Dendritic cell treated with granulocyte-macrophage colony-stimulating factor and Interleukin-4, amounts not matched to agents 40 ng/mL and 50 ng/mL, for 4 days (primary cell): ENCODE results near the gene RPL27.
"Not testable (repeated sequence)": the region's sequence is repeated elsewhere in the genome, so short reads cannot be mapped to it uniquely, and the experiment has no call there.

ENCODE experiments used
- H3K27ac Mint-ChIP-seq: one replicate; pipeline ENCODE4 v1.8.0; 2022; ENCODE audit warnings: mild to moderate bottlenecking, mixed read lengths
- H3K27me3 Mint-ChIP-seq: one replicate; pipeline ENCODE4 v1.8.0; 2022; ENCODE audit warnings: mild to moderate bottlenecking, mixed read lengths
- H3K36me3 Mint-ChIP-seq: one replicate; pipeline ENCODE4 v1.8.0; 2022; ENCODE audit warnings: low read depth, mixed read lengths
- H3K4me1 Mint-ChIP-seq: one replicate; pipeline ENCODE4 v1.8.0; 2022; ENCODE audit warnings: low read depth, mixed read lengths
- H3K4me3 Mint-ChIP-seq: one replicate; pipeline ENCODE4 v1.8.0; 2022; ENCODE audit warnings: mild to moderate bottlenecking, moderate library complexity, mixed read lengths
- H3K9me3 Mint-ChIP-seq: one replicate; pipeline ENCODE4 v1.8.0; 2022; ENCODE audit warnings: mixed read lengths
- intact Hi-C: fragments of 100-400 bp; cut with micrococcal nuclease; formaldehyde crosslinking; loops from one replicate; pipeline ENCODE4 v1.15.0; 2022

RPL27 gene

GRCh38 chr17:42980766-42981397 lies 17.3 kb upstream of the RPL27 start:
- intact Hi-C loops, result loop anchor here (2.0 kb wide), 1 partner anchor 16 kb away; the partner anchor contains the start of gene AARSD1
- Mint-ChIP-seq H3K36me3 (peaks cover 41% of the 10 kb centered on the region), H3K27ac (peak overlapping the region; percentile 95), H3K27me3 (peaks cover 4% of the 10 kb centered on the region), H3K4me3 (peak overlapping the region; percentile 99), H3K4me1 (peaks cover 53% of the 10 kb centered on the region), H3K9me3 (no peaks in the 10 kb centered on the region)

DNA sequence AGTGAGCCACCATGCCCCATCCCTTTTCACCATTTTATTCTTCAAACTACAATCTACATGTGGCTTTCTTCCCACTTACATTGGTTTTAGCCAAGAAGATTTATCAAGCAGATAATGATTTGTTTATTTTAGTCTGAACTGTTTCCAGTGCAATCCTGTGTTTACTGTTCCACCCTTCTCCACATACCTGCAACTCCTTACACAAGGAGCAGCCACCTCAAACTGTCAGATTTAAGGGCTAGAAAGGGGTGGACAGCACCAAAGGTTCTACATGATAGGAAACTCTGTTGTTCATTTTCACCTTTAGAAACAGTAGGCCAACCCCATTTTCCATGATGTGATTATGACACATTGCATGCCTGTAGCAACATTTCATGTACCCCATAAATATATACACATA lies 16.0 kb upstream of the RPL27 start:
- Mint-ChIP-seq H3K4me1 (peaks cover 63% of the 10 kb centered on the region), H3K27me3 (peaks cover 4% of the 10 kb centered on the region), H3K9me3 (no peaks in the 10 kb centered on the region), H3K36me3 (peaks cover 46% of the 10 kb centered on the region), H3K4me3 (peak overlapping the region; percentile 99), H3K27ac (peak overlapping the region; percentile 95)
- intact Hi-C loops, result no loop called here

GRCh38 chr17:42985225-42985624 lies 13.0 kb upstream of the RPL27 start:
- intact Hi-C loops, result no loop called here
- H3K4me3 Mint-ChIP-seq, result peak overlapping the region; percentile 70
- H3K4me1 Mint-ChIP-seq, result peaks cover 53% of the 10 kb centered on the region
- no peaks in the 10 kb centered on the region for H3K27me3 Mint-ChIP-seq
- peak overlapping the region; percentile 93 for H3K27ac Mint-ChIP-seq
- H3K9me3 Mint-ChIP-seq, result no peaks in the 10 kb centered on the region
- peaks cover 74% of the 10 kb centered on the region for H3K36me3 Mint-ChIP-seq

DNA sequence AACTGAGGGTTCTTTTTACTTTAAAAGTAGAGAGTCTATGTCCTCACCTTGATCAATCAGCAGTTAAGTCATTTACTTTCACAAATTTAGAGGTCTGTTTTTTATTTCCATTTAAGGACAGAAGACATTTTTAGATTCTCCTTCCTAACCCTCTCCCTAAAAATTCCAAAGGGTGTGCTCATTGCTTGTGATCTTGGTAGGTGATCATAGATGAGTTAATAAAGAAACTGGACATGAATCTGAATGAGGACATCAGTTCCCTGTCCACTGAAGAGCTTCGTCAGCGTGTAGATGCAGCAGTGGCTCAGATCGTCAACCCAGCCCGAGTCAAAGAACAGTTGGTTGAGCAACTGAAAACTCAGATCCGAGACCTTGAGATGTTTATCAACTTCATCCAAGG lies 9.1 kb upstream of the RPL27 start:
- peaks cover 22% of the 10 kb centered on the region for H3K4me1 Mint-ChIP-seq
- H3K27ac Mint-ChIP-seq, result no peak overlapping the region
- H3K4me3 Mint-ChIP-seq, result no peak overlapping the region
- no peaks in the 10 kb centered on the region for H3K27me3 Mint-ChIP-seq
- peaks cover 80% of the 10 kb centered on the region for H3K36me3 Mint-ChIP-seq
- intact Hi-C loops, result no loop called here
- no peaks in the 10 kb centered on the region for H3K9me3 Mint-ChIP-seq

GRCh38 chr17:42989726-42990652 lies 8.2 kb upstream of the RPL27 start:
- H3K4me3 Mint-ChIP-seq, result no peak overlapping the region
- H3K27me3 Mint-ChIP-seq, result no peaks in the 10 kb centered on the region
- no peaks in the 10 kb centered on the region for H3K9me3 Mint-ChIP-seq
- intact Hi-C loops, result loop anchor here (10.0 kb wide), 1 partner anchor 145 kb away; the partner anchor contains the start of gene AOC2
- peaks cover 17% of the 10 kb centered on the region for H3K4me1 Mint-ChIP-seq
- H3K36me3 Mint-ChIP-seq, result peaks cover 82% of the 10 kb centered on the region
- H3K27ac Mint-ChIP-seq, result peak overlapping the region; percentile 27

- no peaks in the 10 kb centered on the region for H3K9me3 Mint-ChIP-seq
- H3K36me3 Mint-ChIP-seq, result peaks cover 87% of the 10 kb centered on the region
- H3K4me3 Mint-ChIP-seq, result no peak overlapping the region
- no peaks in the 10 kb centered on the region for H3K27me3 Mint-ChIP-seq
- intact Hi-C loops, result loop anchor here (10.0 kb wide), 1 partner anchor 147 kb away; the partner anchor contains the start of gene AOC2
- H3K4me1 Mint-ChIP-seq, result peaks cover 4% of the 10 kb centered on the region
- H3K27ac Mint-ChIP-seq, result no peak overlapping the region
These were observed 6.7 kb upstream of the RPL27 start for GRCh38 chr17:42991471-42991870.

DNA sequence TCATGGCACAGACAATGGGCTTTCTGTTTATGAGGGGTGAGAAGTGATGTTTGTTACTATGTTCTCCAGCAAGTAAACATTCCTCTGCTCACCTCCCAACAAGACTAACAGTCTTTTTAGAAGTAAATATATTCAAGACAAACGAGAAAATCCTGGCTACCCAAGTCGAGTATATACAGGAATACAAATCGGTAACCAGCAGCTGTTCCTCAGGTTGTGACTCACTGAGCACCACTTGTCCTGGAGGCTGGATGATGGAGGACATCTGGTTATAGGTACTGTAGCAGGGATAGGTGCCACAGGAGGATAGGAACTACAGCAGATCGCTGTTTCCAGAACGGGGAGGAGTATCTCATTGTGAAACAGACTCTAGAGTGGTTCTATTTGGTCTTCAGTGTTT lies 5.3 kb upstream of the RPL27 start:
- intact Hi-C loops, result loop anchor here (10.0 kb wide), 1 partner anchor 148 kb away; the partner anchor contains the start of gene AOC2
- Mint-ChIP-seq H3K36me3 (peaks cover 76% of the 10 kb centered on the region), H3K27ac (no peak overlapping the region), H3K9me3 (no peaks in the 10 kb centered on the region), H3K4me3 (no peak overlapping the region), H3K4me1 (peaks cover 5% of the 10 kb centered on the region), H3K27me3 (no peaks in the 10 kb centered on the region)

DNA sequence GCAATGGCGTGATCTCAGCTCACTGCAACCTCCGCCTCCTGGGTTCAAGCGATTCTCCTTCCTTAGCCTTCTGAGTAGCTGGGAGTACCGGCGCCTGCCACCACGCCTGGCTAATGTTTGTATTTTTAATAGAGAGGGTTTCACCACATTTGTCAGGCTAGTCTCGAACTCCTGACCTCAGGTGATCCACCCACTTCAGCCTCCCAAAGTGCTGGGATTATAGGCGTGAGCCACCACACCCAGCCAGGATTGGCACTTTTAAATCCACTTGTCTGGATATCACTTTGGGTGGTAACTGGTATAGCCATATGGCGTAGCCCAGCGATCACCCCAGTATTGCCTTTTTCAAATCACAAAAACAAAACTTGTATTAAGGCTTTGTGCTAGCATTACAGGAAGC lies 4.3 kb upstream of the RPL27 start:
- intact Hi-C loops, result loop anchor here (10.0 kb wide), 1 partner anchor 149 kb away; the partner anchor contains the start of gene AOC2
- peaks cover 74% of the 10 kb centered on the region for H3K36me3 Mint-ChIP-seq

DNA sequence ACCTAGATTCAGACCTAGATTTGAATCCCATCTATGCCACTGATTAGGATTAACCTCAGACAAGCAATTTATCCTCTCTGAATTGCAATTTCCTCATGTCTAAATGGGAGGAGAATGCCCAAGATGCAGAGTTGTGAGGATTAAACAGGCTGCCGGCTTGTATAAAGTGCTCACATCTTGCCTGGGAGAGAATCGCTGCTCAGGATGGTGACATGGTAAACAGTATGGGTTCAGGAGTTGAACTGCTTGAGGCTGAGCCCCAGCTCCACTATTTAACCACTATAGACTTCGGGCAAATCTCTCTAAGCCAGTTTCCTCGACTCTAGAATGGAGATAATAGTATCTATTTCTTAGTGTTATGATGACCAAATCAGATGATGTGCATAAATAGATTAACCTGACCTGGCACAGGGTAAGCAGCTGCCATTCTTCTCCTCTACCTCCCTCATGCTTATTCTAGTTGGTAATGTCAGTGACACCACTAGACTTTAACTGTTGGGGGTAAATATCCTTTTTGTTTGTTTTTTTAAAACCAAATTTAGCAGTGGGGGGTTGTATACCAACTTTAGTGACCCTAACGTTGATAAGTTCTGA lies 732 bp upstream of the RPL27 start:
- Mint-ChIP-seq H3K4me3 (peak overlapping the region; percentile 95), H3K9me3 (no peaks in the 10 kb centered on the region), H3K4me1 (peaks cover 38% of the 10 kb centered on the region), H3K27me3 (no peaks in the 10 kb centered on the region), H3K27ac (peak overlapping the region; percentile 95), H3K36me3 (peaks cover 74% of the 10 kb centered on the region)
- intact Hi-C loops, result loop anchor here (10.0 kb wide), 1 partner anchor 153 kb away; the partner anchor contains the start of gene AOC2

More for the DNA sequence above, 4.3 kb upstream of the RPL27 start:
- not testable (repeated sequence) for H3K4me1 Mint-ChIP-seq, H3K27me3 Mint-ChIP-seq, H3K27ac Mint-ChIP-seq, H3K9me3 Mint-ChIP-seq, H3K4me3 Mint-ChIP-seq

DNA sequence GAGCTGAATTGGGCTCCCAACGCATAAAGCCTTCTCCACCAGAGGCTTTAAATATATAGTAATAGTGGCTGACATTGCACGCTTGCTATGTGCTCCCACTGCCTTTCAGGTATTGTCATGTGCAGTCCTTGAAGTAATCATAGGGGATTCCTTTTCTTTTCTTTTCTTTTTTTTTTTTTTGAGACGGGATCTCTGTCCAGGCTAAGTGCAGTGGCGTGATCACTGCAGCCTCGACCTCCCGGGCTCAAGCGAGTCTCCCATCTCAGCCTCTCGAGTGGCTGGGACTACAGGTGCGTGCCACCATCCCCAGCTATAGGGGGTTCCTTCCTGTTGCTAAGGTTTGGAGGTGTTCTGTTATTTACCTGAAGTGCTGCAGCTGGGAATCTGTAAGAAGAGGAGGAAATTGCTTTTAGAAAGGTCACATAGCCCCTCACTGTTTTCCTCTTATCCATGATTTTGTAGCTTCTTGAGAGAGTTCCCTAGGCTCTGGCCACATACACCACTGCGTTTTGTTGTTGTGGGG lies 845 bp downstream of the RPL27 start:
- Mint-ChIP-seq H3K27ac (peak overlapping the region; percentile 95), H3K27me3 (no peaks in the 10 kb centered on the region), H3K4me3 (peak overlapping the region; percentile 95), H3K4me1 (peaks cover 43% of the 10 kb centered on the region), H3K9me3 (no peaks in the 10 kb centered on the region), H3K36me3 (peaks cover 74% of the 10 kb centered on the region)
- intact Hi-C loops, result loop anchor here (10.0 kb wide), 1 partner anchor 154 kb away; the partner anchor contains the start of gene AOC2

DNA sequence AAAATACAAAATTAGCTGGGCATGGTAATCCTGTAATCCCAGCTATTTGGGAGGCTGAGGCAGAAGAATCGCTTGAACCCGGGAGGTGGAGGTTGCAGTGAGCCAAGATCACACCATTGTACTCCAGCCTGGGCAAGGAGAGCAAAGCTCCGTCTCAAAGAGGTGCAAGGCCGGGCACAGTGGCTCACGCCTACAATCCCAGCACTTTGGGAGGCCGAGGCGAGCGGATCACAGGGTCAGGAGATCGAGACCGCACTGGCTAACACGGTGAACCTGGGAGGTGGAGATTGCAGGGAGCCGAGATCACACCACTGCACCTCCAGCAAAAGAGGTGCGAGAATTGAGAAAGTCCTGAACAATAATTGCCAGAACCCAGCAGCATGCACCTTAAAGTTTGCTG lies 2.7 kb downstream of the RPL27 start:
- H3K4me3 Mint-ChIP-seq, intact Hi-C loops, H3K27me3 Mint-ChIP-seq, H3K9me3 Mint-ChIP-seq: not testable (repeated sequence)
- Mint-ChIP-seq H3K27ac (peak overlapping the region; percentile 68), H3K36me3 (peaks cover 70% of the 10 kb centered on the region), H3K4me1 (peaks cover 43% of the 10 kb centered on the region)

DNA sequence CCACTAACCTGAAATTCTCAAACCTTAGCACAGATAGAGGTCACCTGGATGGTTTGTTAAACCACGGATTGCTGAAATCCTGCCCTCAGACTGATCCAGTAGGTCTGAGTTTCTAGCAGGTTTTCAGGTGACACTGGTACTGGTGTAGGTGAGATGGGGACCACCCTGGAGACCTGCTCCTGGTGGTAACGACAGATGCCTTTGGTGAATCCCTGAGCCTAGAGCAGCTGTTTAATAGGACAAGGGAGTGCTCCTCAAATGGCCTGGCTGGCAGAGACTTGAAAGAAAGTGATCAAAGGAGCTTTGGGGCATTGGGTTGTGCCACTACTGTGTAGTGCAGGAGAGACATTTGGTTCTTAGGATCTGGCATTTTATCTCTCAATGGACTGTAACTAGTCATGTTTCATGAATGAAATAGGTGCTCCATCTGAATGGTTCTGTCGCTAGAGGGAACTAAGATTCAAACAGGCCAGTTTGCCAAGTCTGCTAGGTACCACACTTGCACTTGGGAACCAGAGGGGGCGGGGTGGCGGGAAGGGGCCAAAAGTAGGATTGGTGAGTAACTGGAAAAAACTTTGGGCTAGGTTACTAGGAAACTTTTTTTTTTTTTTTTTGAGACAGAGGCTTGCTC lies 5.4 kb downstream of the RPL27 start:
- peaks cover 36% of the 10 kb centered on the region for H3K4me1 Mint-ChIP-seq
- no peaks in the 10 kb centered on the region for H3K9me3 Mint-ChIP-seq
- peaks cover 72% of the 10 kb centered on the region for H3K36me3 Mint-ChIP-seq
- H3K4me3 Mint-ChIP-seq, result no peak overlapping the region
- intact Hi-C loops, result no loop called here
- H3K27me3 Mint-ChIP-seq, result no peaks in the 10 kb centered on the region
- H3K27ac Mint-ChIP-seq, result no peak overlapping the region
